Measurements from ENCODE around the gene ALDH1L1.

DNA sequence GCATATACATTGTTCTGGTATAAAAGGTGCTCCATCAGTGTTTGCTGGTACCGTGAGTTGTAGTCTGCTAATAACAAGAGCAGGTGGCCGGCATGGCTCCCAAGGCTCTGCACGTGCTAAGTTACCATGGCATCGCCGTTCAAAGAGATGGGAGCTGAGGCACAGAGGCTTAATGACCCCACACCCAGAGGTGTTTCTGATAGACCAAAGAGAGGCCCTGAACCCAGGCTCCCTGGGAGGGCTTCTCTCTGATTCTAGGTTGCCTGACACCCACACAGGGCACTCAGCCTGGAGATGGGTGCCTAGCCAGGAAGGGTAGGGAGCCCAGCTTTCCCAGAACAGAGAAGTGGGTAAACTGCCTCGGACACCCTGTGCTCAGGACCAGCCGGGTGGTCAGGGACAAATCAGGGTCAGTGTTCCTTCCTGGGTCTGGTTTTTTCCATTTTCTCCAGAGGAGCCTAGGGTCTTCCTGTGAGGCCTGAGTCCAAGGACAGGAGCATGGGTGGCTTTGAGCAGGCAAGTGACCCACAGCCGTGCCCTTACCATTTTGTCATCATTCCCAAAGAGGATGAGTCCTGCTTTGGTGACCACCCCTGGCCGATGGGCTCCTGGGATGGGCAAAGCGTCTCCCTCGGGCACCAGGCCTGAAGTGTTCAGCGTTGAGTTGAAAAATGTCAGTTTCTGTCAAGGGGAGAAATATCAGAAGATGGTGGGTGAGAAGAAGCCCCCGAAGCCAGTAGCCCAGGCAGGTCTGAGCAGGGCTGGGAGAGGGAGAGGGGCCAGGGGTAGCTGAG is 27.3 kb downstream of the ALDH1L1 start:
- TF ChIP-seq, protein P1, sequence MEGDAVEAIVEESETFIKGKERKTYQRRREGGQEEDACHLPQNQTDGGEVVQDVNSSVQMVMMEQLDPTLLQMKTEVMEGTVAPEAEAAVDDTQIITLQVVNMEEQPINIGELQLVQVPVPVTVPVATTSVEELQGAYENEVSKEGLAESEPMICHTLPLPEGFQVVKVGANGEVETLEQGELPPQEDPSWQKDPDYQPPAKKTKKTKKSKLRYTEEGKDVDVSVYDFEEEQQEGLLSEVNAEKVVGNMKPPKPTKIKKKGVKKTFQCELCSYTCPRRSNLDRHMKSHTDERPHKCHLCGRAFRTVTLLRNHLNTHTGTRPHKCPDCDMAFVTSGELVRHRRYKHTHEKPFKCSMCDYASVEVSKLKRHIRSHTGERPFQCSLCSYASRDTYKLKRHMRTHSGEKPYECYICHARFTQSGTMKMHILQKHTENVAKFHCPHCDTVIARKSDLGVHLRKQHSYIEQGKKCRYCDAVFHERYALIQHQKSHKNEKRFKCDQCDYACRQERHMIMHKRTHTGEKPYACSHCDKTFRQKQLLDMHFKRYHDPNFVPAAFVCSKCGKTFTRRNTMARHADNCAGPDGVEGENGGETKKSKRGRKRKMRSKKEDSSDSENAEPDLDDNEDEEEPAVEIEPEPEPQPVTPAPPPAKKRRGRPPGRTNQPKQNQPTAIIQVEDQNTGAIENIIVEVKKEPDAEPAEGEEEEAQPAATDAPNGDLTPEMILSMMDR (IDR thresholded peaks at IDR 0.05; ENCODE audit: low read depth, low read length), result no peak
- TF ChIP-seq MYC (IDR thresholded peaks at IDR 0.05; ENCODE audit: low read depth, low read length) (no peak), POLR2A (IDR thresholded peaks at IDR 0.05; ENCODE audit: extremely low read depth, insufficient read length) (no peak)
- TF ChIP-seq, protein P2, sequence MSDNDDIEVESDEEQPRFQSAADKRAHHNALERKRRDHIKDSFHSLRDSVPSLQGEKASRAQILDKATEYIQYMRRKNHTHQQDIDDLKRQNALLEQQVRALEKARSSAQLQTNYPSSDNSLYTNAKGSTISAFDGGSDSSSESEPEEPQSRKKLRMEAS (IDR thresholded peaks at IDR 0.05; ENCODE audit: low read depth, low read length), result no peak

Data from NB4 (cell line).